Stimulated activated CD4-positive, alpha-beta T cell treated with anti-CD3 and anti-CD28 coated beads, TNF-alpha, amount 100 ng/mL, for 24 hours (primary cell): Measurements from ENCODE around the gene SLC6A1.

Experiments used
- DNase-seq, 3 experiments: peaks; one replicate each; pipeline ENCODE4 v3.0.0-alpha.2; 2020; ENCODE audit warnings: low read depth in 3 of 3

Gene SLC6A1

GRCh38 chr3:10992017-10992942, at the start of gene SLC6A1:
TSS of gene SLC6A1 (plus strand) at chr3:10992748. CDS start at chr3:11017212, 24,464 bp downstream.
- no peak for DNase-seq

- DNase-seq = no peak
Measured at GRCh38 chr3:10944866-10945265, 47.7 kb upstream of the SLC6A1 start.

GRCh38 chr3:10945683-10946287, 46.8 kb upstream of the SLC6A1 start:
- peak in 2 of 3 experiments; percentile 7 to 41 for DNase-seq

GRCh38 chr3:10946526-10946925, 46.0 kb upstream of the SLC6A1 start:
- no peak for DNase-seq

GRCh38 chr3:10948326-10948725, 44.2 kb upstream of the SLC6A1 start:
- no peak for DNase-seq

- DNase-seq = no peak
Measured at GRCh38 chr3:10949197-10949596, 43.4 kb upstream of the SLC6A1 start.

- DNase-seq = no peak
Measured at GRCh38 chr3:10950476-10951294, 41.9 kb upstream of the SLC6A1 start.

- no peak for DNase-seq
Measured at GRCh38 chr3:10951295-10951926, 41.1 kb upstream of the SLC6A1 start.

- DNase-seq = no peak
Measured at GRCh38 chr3:10952525-10952924, 40.0 kb upstream of the SLC6A1 start.

- DNase-seq = no peak
Measured at GRCh38 chr3:10954740-10955139, 37.8 kb upstream of the SLC6A1 start.

- DNase-seq = no peak
Measured at GRCh38 chr3:10955711-10956453, 36.7 kb upstream of the SLC6A1 start.

- DNase-seq = no peak
Measured at GRCh38 chr3:10956531-10956930, 36.0 kb upstream of the SLC6A1 start.

- DNase-seq = no peak
Measured at GRCh38 chr3:10956986-10957385, 35.6 kb upstream of the SLC6A1 start.

- no peak for DNase-seq
Measured at GRCh38 chr3:10957976-10958749, 34.4 kb upstream of the SLC6A1 start.

- DNase-seq = no peak
Measured at GRCh38 chr3:10960255-10960654, 32.3 kb upstream of the SLC6A1 start.

- DNase-seq = no peak
Measured at GRCh38 chr3:10961921-10962320, 30.6 kb upstream of the SLC6A1 start.

GRCh38 chr3:10962481-10963036, 30.0 kb upstream of the SLC6A1 start:
- DNase-seq = no peak

GRCh38 chr3:10964537-10965167, 27.9 kb upstream of the SLC6A1 start:
- DNase-seq = no peak

GRCh38 chr3:10968401-10968800, 24.1 kb upstream of the SLC6A1 start:
- DNase-seq = no peak
